Measurements from ENCODE around the gene TATDN3. TPM values are rescaled to one million over a fixed set of nuclear protein-coding genes. Genes with fewer than 3 reads are reported as not detected.

TATDN3 gene
- total RNA-seq, 1 experiment from 2014 or later: 10.3 TPM

- peaks cover 20% of the 10 kb centered on the region for H3K4me1 Mint-ChIP-seq (ENCODE audit: low read depth, unreplicated experiment)
- H3K27me3 Mint-ChIP-seq (ENCODE audit: unreplicated experiment): no peaks in the 10 kb centered on the region
- BruUV-seq (replicated peaks): no TSS peak
- DNase-seq: no peak
- TF ChIP-seq CTCF (IDR thresholded peaks at IDR 0.05; ENCODE audit: unreplicated experiment): no peak
- intact Hi-C loops (cut with micrococcal nuclease; ENCODE audit: unreplicated experiment): no loop called here
- H3K27ac Mint-ChIP-seq (ENCODE audit: unreplicated experiment): no peak overlapping the region
- CTCF ChIA-PET: interaction anchor here (0.6 kb wide), 1 partner anchor 273 kb away, joined by 3 read pairs; no protein-coding TSS in a partner anchor
- peaks cover 10% of the 10 kb centered on the region for H3K36me3 Mint-ChIP-seq (ENCODE audit: insufficient read depth, unreplicated experiment)
- no peak overlapping the region for H3K4me3 Mint-ChIP-seq (ENCODE audit: low read depth, unreplicated experiment)
- H3K9me3 Mint-ChIP-seq (ENCODE audit: low read depth, unreplicated experiment): no peaks in the 10 kb centered on the region
These were observed 37.5 kb upstream of the TATDN3 start for GRCh38 chr1:212754193-212754592.

- intact Hi-C loops (cut with micrococcal nuclease; ENCODE audit: unreplicated experiment): no loop called here
- TF ChIP-seq CTCF (IDR thresholded peaks at IDR 0.05; ENCODE audit: unreplicated experiment): no peak
- no peak overlapping the region for H3K4me3 Mint-ChIP-seq (ENCODE audit: low read depth, unreplicated experiment)
- no peak overlapping the region for H3K27ac Mint-ChIP-seq (ENCODE audit: unreplicated experiment)
- peaks cover 10% of the 10 kb centered on the region for H3K36me3 Mint-ChIP-seq (ENCODE audit: insufficient read depth, unreplicated experiment)
- peaks cover 19% of the 10 kb centered on the region for H3K4me1 Mint-ChIP-seq (ENCODE audit: low read depth, unreplicated experiment)
- no peak for DNase-seq
- H3K9me3 Mint-ChIP-seq (ENCODE audit: low read depth, unreplicated experiment): no peaks in the 10 kb centered on the region
- H3K27me3 Mint-ChIP-seq (ENCODE audit: unreplicated experiment): no peaks in the 10 kb centered on the region
- CTCF ChIA-PET: no interaction called here
- no TSS peak for BruUV-seq (replicated peaks)
These were observed 37.0 kb upstream of the TATDN3 start for GRCh38 chr1:212754680-212755079.

- H3K4me3 Mint-ChIP-seq (ENCODE audit: low read depth, unreplicated experiment): no peak overlapping the region
- BruUV-seq (replicated peaks): no TSS peak
- intact Hi-C loops (cut with micrococcal nuclease; ENCODE audit: unreplicated experiment): no loop called here
- no peak for TF ChIP-seq CTCF (IDR thresholded peaks at IDR 0.05; ENCODE audit: unreplicated experiment)
- no peak overlapping the region for H3K27ac Mint-ChIP-seq (ENCODE audit: unreplicated experiment)
- H3K36me3 Mint-ChIP-seq (ENCODE audit: insufficient read depth, unreplicated experiment): no peaks in the 10 kb centered on the region
- H3K9me3 Mint-ChIP-seq (ENCODE audit: low read depth, unreplicated experiment): no peaks in the 10 kb centered on the region
- no peaks in the 10 kb centered on the region for H3K27me3 Mint-ChIP-seq (ENCODE audit: unreplicated experiment)
- no peaks in the 10 kb centered on the region for H3K4me1 Mint-ChIP-seq (ENCODE audit: low read depth, unreplicated experiment)
- DNase-seq: no peak
- CTCF ChIA-PET: interaction anchor here (1.2 kb wide), 1 partner anchor 10 kb away, joined by 4 read pairs; no protein-coding TSS in a partner anchor
These were observed 32.0 kb upstream of the TATDN3 start for GRCh38 chr1:212759683-212760082.

- DNase-seq: peak; percentile 58
- no TSS peak for BruUV-seq (replicated peaks)
- H3K9me3 Mint-ChIP-seq (ENCODE audit: low read depth, unreplicated experiment): no peaks in the 10 kb centered on the region
- TF ChIP-seq CTCF (IDR thresholded peaks at IDR 0.05; ENCODE audit: unreplicated experiment): peak; percentile 33
- H3K27ac Mint-ChIP-seq (ENCODE audit: unreplicated experiment): no peak overlapping the region
- CTCF ChIA-PET: interaction anchor here (0.5 to 1.2 kb wide), 2 partner anchors 10 to 83 kb away, joined by 3 to 4 read pairs; no protein-coding TSS in a partner anchor
- H3K4me3 Mint-ChIP-seq (ENCODE audit: low read depth, unreplicated experiment): no peak overlapping the region
- no peaks in the 10 kb centered on the region for H3K4me1 Mint-ChIP-seq (ENCODE audit: low read depth, unreplicated experiment)
- no peaks in the 10 kb centered on the region for H3K27me3 Mint-ChIP-seq (ENCODE audit: unreplicated experiment)
- no peaks in the 10 kb centered on the region for H3K36me3 Mint-ChIP-seq (ENCODE audit: insufficient read depth, unreplicated experiment)
- intact Hi-C loops (cut with micrococcal nuclease; ENCODE audit: unreplicated experiment): no loop called here
These were observed 31.4 kb upstream of the TATDN3 start for GRCh38 chr1:212760126-212760823.
